HG02943 (cell line): ENCODE measurements around the gene SYNDIG1L.

Experiments
- ATAC-seq: cut with Tn5 transposase; IDR thresholded peaks from one replicate; pipeline ENCODE4 v1.9.1; 2021; ENCODE audit warnings: mild to moderate bottlenecking, low read depth, moderate library complexity; ENCODE audit not compliant: unreplicated experiment

Gene SYNDIG1L

DNA sequence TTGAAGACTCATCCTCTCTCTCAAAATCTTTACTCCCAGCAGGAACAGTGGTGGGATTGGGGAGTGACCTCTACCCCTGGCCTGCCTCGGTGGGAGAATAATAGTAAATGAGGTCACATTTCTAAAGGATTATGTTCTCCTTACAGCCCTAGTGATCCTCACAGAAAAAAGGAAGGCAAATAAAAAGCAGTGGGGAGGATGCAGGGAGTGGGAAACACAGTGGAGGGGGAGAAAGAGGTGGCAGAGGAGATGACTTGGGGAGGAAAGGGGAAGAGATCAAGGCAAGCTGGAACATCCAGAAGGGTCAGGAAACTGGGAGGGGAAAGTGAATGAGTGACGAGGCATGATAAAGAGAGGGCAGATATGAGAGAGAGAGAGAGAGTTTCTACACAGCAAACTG lies 8.3 kb upstream of the SYNDIG1L start:
- no peak for ATAC-seq

DNA sequence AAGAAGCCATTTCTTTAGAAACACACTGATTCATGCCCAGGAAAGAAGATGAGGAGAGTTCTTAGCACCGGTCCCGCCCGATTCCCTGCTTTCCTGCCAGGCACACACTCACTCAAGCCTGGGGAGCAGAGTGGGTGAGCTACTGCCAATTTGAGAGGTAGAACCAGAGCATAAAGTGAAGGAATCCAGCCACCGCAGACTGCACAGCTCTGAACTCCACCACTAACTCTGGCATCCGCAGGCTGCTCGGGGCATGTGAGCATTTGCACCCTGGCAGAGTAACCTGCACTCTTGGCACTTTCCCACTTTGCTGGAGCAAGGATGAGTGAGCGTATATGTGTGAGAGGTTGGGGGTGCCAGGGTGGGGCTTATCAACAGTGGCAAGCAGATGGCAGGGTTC lies 4.0 kb upstream of the SYNDIG1L start:
- no peak for ATAC-seq

DNA sequence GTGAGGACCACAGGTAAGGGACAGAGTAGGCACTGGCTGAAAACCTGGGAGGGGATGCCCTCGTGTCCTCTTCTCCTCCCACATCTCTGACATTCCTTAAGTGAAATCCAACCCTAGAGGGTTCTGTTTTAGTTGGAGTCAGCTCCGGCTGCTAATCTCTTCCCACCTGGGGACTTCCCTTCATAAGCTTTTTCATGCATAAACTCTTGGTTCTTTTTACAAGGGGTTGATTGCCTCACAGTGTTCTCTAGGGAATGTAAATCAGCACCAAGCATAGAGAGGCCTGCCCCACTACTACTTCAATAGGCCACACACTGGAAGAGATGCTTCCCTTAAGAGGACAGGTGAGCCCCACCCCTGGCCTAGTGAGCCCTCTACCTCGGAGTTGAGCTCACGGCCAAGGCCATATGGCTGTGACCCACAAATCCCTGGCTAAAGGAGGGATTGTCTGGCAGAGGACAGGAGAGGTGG lies 3.2 kb upstream of the SYNDIG1L start:
- no peak for ATAC-seq

DNA sequence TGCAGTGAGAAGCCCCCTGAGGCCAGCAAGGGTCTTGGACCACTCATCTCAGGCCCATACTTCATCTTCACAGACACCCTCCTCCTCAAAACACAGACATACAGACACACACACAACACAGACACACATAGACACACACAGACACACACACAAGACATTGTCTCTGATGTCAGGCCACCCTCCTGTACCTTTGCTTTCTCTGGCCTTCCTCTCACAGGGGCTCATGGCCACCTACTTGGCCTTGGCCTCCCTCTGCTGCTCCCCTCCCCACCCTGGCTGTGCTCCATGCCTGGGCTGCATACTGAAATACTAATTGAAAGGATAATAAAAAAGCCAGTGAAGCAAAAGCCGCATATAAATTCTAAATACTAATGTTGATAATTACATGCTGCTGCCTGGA lies 1.6 kb upstream of the SYNDIG1L start:
- ATAC-seq, result no peak

DNA sequence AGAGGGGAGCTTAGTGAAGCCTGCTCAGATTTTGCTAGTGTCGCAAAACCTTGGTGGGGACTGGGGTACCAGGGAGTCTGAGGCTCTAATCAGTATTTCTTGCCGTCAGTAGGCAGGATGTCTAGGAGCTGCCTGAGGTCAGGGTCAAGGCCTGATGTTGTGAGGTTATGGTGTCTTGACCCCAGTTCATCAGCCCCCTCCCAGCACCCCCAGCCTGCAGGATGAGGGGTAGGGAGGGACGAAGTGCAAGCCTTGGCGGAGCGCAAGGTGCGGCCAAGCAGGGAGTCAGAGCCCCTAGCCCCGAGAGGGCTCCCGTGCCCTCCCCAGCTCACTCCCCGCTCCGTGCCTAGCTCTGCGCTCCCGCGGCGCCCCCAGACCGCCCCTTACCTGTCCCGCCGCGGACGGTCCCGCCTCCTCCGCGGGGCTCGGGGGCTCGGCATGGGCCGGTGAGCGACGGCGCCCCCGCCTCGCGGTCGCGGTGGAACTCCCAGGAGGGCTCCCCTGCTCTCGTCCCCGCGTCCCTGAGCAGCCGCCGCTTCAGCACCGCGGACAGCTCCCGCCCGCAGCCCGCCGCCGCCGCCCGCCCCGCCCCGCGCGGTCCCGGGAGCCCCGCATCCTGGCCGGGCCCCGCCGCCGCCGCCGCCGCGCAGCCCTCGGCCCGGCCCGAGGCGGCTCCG lies 347 bp downstream of the SYNDIG1L start:
- ATAC-seq, result no peak

DNA sequence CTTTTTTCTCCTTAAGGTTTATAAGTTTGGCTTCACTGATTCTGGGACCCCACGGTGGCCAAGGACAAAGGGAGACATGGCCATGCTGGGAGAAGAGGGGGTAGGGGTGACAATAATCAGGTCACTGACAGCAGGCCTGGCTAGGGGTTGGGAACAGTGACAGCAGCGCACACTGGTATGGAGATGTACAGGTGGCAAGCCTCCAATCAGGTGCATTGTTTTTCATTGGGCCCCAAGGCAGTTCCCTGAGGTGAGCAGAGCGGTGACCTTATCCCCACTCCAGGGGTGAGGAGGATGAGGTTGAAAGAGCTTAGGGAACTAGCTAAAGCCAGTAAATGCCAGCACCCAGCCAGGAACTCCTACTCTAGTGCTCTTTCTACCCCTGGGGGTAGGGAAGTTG lies 1.4 kb downstream of the SYNDIG1L start:
- ATAC-seq, result no peak

DNA sequence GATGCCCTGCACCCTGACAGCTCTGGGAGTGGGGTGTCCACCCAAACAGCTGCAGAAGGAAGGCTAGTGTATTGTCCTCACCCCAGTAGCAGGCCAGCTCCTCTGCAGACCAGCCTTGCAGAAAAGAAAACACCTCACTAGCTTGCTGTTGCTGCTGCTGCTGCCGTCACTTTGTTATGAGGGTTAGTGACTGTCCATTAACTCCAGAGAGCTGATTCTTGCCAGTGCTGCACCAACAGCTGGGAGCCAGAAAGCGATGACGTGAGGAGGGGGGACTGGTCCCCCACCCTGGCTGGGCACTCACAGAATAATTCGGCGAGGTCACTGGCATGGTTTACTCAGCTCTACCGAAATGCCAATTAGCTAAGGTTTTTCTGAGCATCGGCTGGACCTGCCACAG lies 2.8 kb downstream of the SYNDIG1L start:
- no peak for ATAC-seq

DNA sequence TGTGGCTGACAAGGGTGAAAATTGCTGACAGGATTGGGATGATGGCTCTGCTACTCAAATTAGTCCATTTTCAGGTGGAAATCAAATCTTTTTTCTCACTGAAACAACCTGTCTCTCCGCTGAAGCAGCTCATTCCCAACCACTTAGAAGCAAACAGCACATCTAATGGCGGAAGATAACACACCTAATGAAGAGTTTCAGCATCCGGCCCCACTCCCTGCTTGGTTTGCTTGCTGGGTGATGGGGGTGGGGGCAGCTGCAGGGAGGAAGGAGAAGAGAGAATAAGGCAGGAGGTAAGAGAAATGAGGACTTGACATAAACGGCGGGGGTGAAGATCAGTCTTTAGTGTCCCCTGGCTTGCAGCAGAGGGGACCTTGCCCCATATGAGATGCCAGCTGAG lies 4.0 kb downstream of the SYNDIG1L start:
- ATAC-seq, result no peak

DNA sequence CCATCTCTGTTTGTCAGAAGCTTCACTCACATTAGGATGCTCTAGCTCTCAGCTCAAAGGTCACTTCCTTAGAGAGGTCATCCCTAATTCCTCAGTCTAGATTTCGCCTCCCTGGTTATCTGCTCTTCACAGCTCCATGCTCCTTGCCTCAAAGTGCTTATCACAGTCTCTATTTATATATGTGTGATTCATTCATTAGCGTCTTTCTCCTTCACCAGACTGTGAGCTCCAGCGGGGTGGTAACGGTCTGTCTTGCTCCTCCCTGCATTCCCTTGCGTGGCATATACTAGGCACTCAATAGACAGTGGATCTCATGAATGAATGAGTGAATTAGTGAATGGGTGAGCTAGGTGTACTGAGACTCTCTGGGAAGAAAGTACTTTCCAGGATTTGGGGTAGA lies 6.9 kb downstream of the SYNDIG1L start:
- ATAC-seq, result no peak

DNA sequence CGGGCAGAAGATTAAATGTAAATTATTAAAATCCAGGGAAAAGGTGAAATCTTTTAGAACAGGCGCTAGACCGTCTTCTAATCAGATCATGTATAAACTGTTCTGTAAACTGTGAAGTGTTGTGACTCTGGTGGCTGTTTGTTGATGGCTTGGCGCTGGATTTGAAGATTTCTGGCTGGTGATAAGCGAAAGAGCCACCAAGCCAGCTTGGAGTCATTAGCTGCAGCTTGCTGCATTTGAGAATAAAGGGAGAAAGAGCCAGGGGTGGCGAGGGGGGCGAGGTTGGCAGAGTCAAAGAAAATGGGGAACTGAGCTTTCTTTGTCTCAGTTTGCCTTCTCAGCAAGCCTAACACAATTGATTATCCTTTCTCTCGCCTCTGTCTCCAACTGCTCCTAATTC lies 8.0 kb downstream of the SYNDIG1L start:
- ATAC-seq, result no peak

DNA sequence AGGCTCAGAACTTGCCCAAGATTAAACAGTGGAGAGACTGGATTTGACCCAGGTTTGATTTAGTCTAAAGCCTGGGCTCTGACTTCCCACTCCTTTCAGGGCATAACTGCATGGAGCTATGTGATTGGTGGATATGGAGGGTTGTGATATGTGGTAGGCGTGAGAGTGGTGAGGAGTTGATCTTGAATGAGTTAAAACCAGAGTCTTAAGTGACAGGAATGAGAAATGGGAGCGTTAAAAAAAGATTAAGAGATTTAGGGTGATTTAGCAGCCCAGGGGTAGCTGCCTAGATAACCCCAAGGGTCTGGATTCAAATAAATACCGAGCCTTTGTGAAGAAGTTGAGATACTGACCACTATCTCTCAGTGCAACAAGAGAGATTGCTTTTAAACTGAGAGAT lies 8.4 kb downstream of the SYNDIG1L start:
- ATAC-seq, result no peak

DNA sequence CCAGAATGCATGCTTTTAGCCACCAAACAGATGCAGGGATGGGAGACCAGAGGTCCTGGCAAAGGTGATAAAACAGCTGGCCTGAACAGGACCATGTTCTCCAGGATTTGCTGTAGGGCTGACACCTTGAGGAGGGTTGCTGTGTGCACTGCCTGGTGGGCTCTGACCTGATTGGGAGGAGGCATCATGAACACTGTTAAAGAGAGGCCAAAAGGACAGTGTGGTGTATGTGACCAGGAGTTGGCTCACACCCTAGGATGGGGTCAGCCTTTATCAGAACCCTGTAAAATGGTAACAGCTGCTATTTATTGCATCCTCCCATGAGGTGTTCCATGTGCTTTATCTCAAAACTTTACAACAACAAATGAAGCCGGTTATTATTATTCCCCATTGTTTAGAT lies 8.8 kb downstream of the SYNDIG1L start:
- ATAC-seq, result no peak

DNA sequence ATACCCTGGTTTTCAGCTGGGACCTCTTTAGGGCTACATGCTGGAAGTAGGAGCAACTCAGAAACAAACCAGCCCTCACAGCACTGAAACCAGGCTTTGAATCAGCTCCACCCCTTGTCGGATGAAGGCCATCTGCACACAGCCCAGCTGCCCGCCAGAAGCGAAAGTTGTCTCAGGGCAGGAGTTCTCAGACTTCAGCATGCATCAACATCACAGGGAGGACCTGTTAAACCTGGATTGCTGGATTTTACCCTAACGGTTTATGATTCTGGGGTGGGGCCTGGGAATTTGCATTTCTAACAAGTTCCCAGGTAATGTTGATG lies 10.9 kb downstream of the SYNDIG1L start:
- ATAC-seq, result no peak

DNA sequence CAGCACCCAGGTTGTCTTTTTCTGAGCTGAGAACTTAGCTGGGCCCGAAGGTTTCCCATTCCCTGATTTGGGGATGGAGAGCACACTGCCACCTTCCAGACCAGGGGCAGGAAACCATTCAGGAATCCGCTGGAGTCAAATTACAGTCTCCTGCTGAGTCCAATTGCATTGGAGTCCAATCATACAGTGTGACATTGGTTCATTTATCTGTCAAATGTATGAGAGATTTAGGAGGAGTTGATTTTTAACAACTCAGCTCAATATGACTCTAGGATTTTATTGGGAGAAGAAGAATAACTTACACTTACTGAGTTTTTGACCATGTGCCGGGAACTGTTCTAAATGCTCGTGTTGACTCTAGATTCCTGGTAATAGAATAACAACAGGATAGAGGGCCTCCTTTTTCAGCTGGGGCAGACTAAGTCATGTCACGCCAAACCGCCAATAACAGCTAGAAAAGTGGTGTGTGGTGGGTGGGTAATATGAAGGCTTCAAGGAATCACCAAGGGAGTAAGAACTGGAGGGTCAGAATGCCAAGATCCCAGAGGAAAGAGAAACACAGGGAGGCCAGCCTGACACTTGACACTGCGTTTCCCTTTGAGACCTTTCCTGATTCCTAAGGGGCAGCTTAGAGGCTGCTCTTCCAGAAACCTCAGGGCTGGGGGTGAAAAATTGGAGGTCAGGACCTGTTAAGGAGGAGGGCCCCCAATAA lies 11.5 kb downstream of the SYNDIG1L start:
- no peak for ATAC-seq

DNA sequence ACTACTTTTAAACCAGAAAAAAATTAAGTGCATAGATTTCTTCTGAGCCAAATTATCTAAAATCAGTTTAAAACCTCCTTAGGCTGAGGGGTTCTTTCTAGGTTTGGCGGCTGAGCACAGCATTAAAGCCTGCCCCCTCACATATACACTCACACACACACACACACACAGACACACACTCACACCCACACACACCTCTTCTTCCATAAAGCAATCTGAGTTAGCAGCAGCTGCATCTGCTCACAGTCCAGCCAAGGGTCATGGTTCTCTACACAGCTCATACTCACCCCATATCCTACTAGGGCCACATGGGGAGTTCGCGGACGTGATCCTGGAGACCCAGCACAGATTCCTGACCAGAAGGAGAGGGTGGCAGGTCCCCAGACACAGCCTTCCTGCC lies 12.4 kb downstream of the SYNDIG1L start:
- ATAC-seq, result no peak

DNA sequence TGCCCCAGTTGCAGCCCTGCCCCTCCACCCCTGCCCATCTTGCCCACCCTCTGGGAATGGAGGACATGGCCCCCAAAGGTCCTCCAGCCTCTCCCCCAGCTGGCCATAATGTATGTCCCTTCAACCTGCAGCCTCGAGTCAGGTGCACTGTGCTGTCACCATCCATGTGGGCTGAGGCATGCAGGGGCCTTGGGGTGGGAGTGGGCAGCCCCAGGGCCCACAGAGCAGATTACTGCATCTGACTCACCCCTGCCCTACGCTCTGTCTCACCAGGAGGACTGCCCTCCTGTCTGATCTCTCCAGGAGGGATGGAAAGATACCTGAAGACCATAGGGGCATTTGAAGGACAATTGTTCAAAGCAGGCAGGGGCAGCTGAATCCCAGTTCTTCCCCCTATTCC lies 13.3 kb downstream of the SYNDIG1L start:
- no peak for ATAC-seq

DNA sequence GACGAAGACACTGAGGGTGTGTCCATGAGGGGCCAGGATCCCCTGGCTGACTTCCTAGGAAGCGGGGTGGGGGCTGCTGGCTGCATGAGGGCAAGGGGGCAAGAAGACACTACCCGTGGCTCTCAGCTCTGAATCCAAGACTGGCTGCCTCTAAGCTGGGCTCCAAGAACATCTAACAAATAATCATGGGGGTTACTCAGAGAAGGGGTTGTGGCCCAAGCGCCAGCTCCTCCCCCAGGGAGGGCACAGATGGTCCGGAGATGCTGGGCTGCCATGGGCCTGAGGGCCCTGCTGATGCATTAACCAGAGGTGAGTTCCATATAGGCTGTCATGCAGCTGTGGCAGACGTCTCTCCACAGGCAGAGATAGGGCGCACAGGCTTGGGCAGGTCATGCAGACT lies 14.3 kb downstream of the SYNDIG1L start:
- no peak for ATAC-seq

DNA sequence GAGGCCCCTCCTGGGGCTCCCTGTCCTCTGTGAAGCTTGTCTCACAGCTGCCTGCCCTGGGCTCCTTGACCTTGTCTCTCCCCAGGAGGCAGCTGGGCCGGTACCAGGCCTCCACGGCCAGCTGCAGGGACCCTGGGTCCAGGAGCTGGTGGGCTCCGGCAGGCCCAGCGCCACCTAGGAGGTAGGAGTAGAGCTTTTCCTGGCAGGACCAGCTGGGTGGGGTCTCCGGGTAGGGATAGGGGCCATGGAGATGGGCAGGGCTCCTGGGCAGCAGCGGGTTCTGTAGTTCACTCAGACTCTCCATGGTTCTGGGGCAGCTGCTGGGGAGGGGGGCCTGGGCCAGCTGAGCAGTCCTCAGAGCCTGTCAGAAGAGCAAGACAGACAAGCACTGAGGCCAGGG lies 16.6 kb downstream of the SYNDIG1L start:
- ATAC-seq, result no peak

DNA sequence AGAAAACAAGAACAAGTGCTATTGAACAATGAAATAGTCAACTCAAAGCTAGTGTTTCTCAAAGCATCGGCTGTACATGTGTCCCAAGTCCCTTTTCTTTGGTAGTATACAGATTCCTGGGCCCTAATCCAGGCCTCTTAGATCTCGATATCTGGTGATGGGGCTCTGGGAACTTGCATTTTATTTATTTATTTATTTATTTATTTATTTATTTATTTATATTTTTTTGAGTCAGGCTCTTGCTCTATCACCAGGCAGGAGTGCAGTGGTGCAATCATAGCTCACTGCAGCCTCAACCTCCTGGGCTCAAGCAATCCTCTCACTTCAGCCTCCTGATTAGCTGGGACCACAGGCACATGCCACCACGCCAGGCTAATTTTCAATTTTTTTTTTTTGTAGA lies 17.1 kb downstream of the SYNDIG1L start:
- no peak for ATAC-seq

DNA sequence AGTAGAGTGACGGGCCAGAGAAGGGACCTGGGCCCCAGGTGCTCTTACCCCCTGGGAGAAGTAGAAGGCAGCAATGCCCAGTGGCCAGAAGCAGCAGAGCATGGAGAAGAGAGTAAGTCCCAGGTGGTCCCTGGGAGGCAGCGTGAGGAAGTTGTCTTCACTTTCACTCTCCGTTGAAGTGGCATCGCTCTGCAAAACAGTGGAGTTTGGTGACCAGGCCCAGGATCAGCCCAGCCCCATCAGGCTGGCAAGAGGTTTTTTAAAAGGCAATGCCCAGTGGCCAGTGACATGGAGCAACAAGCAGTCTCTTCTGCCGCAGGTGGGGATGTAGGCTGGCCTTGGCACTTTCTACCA lies 18.2 kb downstream of the SYNDIG1L start:
- no peak for ATAC-seq

DNA sequence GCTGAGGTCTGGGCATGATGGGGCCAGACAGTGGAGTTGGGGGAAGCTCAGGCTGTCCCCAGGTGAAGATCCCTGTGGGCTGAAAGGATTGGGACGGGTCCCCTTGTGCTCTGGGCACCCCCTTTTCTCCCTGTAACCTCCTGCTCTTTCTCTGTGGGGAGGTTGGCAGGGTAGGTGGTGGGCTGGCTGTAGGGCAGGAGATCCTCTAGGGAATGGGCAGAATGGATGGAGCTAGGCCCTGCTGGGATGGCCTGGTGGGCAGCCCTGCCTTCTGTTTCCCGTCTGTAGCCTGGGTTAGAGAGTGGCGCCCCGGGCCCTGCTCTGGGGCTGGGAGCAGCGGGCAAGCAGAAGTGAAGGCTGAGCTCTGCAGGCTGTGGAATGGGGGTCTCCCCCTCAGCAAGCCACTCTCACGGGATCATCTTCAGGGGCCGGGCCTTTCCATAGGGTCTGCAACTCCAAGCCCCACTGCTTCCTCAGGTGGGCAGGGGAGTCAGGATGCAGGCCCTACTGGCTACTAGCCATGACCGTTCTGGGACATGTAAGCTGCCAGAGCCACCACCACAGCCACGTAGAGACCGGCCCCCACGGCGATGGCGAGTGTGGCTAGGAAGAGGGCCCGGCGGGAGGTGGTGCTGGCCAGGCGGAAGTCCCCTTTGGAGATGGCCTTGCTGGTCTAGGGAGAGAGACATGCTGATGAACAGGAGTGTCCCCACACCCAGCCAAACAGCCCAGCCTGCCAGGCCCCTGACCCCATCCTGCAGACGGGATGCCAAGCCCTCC lies 18.8 kb downstream of the SYNDIG1L start:
- no peak for ATAC-seq

DNA sequence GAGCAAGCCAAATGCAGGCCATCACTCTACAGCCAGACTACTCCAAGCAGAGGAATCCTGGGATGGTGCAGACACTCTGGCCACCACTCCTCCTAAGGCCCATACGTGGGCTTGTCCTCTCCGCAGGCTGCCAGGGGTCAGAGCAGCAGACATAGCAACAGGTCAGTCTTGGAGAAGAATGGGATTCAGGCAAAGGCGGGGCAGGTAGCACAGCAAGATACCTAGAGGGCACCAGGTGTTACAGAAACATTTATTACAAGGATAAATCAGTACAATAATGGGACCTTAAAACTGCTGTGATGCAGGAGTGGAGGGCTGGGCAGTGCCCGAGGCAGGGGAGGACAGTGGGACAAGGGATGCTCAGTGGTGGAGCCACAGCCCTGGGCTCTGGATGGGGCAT lies 20.3 kb downstream of the SYNDIG1L start:
- ATAC-seq, result no peak
